ENCODE results near the gene MPRIP. TPM values are rescaled to one million over a fixed set of nuclear protein-coding genes. Genes with fewer than 3 reads are reported as not detected.
A peak's percentile ranks its signal among the peaks of the same experiment; 100 is the strongest.

MPRIP gene
- total and polyA plus RNA-seq, 8 donors, result 80.2 to 518 (median 190) TPM

DNA sequence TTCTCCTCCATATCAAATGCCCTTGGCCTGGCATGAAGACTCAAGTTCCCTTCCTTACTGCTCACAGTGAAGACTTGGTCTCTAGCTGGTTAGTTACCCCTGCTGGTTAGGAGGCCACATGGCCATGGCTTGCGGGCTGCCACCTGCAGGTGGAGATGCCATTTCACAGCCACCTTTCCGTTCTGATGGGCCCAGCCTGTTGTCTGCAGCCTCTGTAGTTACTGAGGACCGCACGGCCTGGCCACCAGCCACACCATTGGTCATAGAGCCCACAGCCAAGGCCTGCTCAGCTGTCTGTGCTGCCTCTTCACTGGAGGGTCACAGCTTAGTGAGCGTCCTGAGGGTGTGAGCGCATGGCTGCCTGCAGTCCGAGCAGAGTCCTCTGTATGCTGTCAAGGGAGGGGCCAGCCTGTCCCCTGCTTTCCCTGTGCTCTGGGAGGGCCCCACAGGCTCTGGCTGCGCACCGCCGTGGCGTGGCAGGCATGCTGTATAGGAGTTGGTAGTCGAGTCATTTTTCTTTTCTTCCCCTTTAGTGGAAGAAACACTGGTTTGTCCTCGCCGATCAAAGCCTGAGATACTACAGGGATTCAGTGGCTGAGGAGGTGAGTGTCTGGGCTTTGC, 104.6 kb downstream of the MPRIP start:
- TF ChIP-seq, protein P1, sequence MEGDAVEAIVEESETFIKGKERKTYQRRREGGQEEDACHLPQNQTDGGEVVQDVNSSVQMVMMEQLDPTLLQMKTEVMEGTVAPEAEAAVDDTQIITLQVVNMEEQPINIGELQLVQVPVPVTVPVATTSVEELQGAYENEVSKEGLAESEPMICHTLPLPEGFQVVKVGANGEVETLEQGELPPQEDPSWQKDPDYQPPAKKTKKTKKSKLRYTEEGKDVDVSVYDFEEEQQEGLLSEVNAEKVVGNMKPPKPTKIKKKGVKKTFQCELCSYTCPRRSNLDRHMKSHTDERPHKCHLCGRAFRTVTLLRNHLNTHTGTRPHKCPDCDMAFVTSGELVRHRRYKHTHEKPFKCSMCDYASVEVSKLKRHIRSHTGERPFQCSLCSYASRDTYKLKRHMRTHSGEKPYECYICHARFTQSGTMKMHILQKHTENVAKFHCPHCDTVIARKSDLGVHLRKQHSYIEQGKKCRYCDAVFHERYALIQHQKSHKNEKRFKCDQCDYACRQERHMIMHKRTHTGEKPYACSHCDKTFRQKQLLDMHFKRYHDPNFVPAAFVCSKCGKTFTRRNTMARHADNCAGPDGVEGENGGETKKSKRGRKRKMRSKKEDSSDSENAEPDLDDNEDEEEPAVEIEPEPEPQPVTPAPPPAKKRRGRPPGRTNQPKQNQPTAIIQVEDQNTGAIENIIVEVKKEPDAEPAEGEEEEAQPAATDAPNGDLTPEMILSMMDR (IDR thresholded peaks at IDR 0.05), result peak in 2 of 7 experiments; percentile 6 to 21
- no peak for TF ChIP-seq POLR2AphosphoS5 (IDR thresholded peaks at IDR 0.05)
- no peak for TF ChIP-seq EP300 (IDR thresholded peaks at IDR 0.05)
- TF ChIP-seq POLR2A (IDR thresholded peaks at IDR 0.05), result no peak
- 68 to 90% (median 84%) methylated on average over 12 to 14 of the region's 14 CpGs for WGBS, 5 donors
- Histone ChIP-seq H3K36me3 (peaks cover 74 to 98% (median 97%) of the 10 kb centered on the region in 4 donors), H3K27me3 (no peaks in the 10 kb centered on the region), H3K4me3 (no peak overlapping the region), H3K4me1 (peaks cover 6 to 16% (median 10%) of the 10 kb centered on the region in 4 donors), H3K27ac (no peak overlapping the region), H3K9me3 (no peaks in the 10 kb centered on the region)
- intact Hi-C loops (cut with DNase I; ENCODE audit: low total_unique reads), result loop anchor here (10.0 kb wide), 1 partner anchor 142 kb away; no protein-coding TSS in a partner anchor
- DNase-seq, result peak in 1 of 2 donors; percentile 52

DNA sequence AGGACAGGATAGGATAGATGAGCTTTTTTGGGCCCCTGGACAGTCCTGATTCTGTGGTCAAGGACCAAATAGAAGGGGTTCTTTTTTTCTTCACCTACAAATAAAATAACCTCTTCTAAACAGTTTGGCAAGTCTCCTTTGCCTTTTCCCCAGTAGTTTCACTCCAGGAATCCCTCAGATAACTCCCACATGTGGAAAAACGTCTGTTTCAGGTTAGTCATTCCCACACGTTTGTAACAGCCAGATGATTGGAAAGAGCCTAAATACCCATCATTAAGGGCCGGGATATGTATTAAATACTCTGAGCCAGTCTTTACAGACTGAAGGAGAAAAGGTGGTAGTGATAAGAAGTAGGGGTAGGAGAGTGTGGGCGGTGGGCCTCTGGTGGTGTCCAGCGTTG, 105.6 kb downstream of the MPRIP start:
- H3K9me3 ChIP-seq, result no peaks in the 10 kb centered on the region
- H3K4me1 ChIP-seq, result peaks cover 7 to 23% (median 16%) of the 10 kb centered on the region in 4 donors
- H3K36me3 ChIP-seq, result peaks cover 70 to 98% (median 97%) of the 10 kb centered on the region in 4 donors
- no peak overlapping the region for H3K27ac ChIP-seq
- no peak overlapping the region for H3K4me3 ChIP-seq
- intact Hi-C loops (cut with DNase I; ENCODE audit: low total_unique reads), result loop anchor here (10.0 kb wide), 1 partner anchor 143 kb away; no protein-coding TSS in a partner anchor
- no peak for DNase-seq
- 81 to 90% (median 87%) methylated on average over 5 of the region's 5 CpGs for WGBS, 5 donors
- TF ChIP-seq POLR2AphosphoS5 (IDR thresholded peaks at IDR 0.05) (no peak), POLR2A (IDR thresholded peaks at IDR 0.05) (no peak), EP300 (IDR thresholded peaks at IDR 0.05) (no peak)
- TF ChIP-seq, protein P1 (IDR thresholded peaks at IDR 0.05), result no peak
- no peaks in the 10 kb centered on the region for H3K27me3 ChIP-seq

DNA sequence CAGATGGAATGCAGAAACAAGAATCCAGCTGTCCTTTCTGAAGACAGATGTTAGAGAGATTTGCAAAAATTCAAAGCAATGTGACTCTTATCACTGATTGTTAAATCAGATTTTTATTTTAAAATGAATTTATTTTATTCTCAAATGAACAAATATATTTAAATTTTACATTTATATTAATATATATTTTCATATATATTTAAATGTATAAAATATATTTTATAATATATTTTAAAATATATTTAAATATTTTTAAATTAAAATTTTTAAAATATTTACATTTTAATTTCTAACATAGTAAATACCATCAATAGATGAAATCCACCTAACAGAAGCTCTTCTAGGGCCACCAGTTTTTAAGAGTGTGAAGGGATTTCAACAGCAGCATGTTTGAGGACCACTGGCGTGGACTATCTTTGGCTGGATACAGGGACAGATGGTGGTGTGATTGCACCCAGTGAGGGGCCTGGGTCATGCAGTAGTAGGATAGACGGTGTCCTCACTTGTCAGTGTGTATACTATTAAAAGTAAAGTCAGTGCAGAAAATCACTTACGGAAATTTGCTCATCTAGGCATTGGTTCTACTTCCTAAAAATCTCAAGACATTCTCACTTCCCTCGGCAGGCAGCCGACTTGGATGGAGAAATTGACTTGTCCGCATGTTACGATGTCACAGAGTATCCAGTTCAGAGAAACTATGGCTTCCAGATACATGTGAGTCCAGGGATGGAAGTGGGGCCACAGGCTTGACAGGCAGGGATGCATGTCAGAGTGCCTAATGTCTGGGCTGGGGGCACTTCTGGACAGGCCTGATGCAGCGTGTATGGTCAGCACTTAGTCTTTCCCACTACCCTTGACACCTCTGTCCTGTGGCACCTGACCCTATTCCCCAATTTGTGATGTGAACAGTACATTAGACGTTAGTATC, 107.5 kb downstream of the MPRIP start:
- no peak for TF ChIP-seq POLR2A (IDR thresholded peaks at IDR 0.05)
- TF ChIP-seq EP300 (IDR thresholded peaks at IDR 0.05), result no peak
- no peak for TF ChIP-seq POLR2AphosphoS5 (IDR thresholded peaks at IDR 0.05)
- TF ChIP-seq, protein P1 (IDR thresholded peaks at IDR 0.05), result no peak
- WGBS, 5 donors, result 86 to 94% (median 90%) methylated on average over 9 of the region's 9 CpGs
- Histone ChIP-seq H3K27me3 (no peaks in the 10 kb centered on the region), H3K4me1 (peaks cover 7 to 28% (median 17%) of the 10 kb centered on the region in 4 donors), H3K27ac (peak overlapping the region in 2 of 5 donors; percentile 31 to 52), H3K4me3 (no peak overlapping the region), H3K36me3 (peaks cover 71 to 98% (median 97%) of the 10 kb centered on the region in 4 donors), H3K9me3 (no peaks in the 10 kb centered on the region)
- intact Hi-C loops (cut with DNase I; ENCODE audit: low total_unique reads), result loop anchor here (10.0 kb wide), 1 partner anchor 145 kb away; no protein-coding TSS in a partner anchor
- DNase-seq, result no peak

DNA sequence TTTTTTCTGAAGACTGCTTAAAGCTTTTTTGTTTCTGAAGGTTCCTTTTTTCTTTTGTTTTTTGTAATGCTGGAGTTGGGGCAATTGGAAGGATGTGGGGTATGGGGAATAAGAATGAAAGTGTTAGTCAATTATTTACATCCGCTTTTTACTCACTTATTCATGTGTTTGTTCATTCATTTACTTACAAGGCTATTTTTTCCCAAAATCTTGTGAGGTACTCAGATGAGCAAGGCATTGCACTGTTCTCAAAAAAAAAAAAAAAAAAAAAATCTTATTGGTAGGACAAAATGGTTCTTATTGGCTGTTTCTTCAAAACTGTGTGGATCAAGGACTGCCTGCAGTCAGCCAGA, 108.2 kb downstream of the MPRIP start:
- Histone ChIP-seq H3K9me3 (no peaks in the 10 kb centered on the region), H3K36me3 (peaks cover 74 to 98% (median 97%) of the 10 kb centered on the region in 4 donors), H3K4me1 (peaks cover 7 to 28% (median 17%) of the 10 kb centered on the region in 4 donors), H3K4me3 (no peak overlapping the region), H3K27ac (peak overlapping the region in 3 of 5 donors; percentile 31 to 72 (median 61)), H3K27me3 (no peaks in the 10 kb centered on the region)
- no peak for DNase-seq
- intact Hi-C loops (cut with DNase I; ENCODE audit: low total_unique reads), result no loop called here
- 88 to 91% (median 89%) methylated on average over 1 of the region's 1 CpG for WGBS, 5 donors
- TF ChIP-seq EP300 (IDR thresholded peaks at IDR 0.05), result no peak
- no peak for TF ChIP-seq POLR2AphosphoS5 (IDR thresholded peaks at IDR 0.05)
- no peak for TF ChIP-seq POLR2A (IDR thresholded peaks at IDR 0.05)
- TF ChIP-seq, protein P1 (IDR thresholded peaks at IDR 0.05), result no peak
